Osteoblast (primary cell): ENCODE measurements around the gene RTEL1. TPM values are rescaled to one million over a fixed set of nuclear protein-coding genes. Genes with fewer than 3 reads are reported as not detected.

Experiments used
- DNase-seq: peaks from one replicate; pipeline ENCODE4 v3.0.0; 2011; ENCODE audit warnings: low spot score, mixed read lengths; ENCODE audit not compliant: insufficient read length; ENCODE audit errors: missing footprints
- H2AFZ ChIP-seq: 2 replicates; pipeline ENCODE4 v1.6.0; 2011; ENCODE audit warnings: mild to moderate bottlenecking, low read length
- H3K27ac ChIP-seq: 2 replicates; pipeline ENCODE4 v1.5.1; 2011; ENCODE audit warnings: mild to moderate bottlenecking, low read depth, low read length, moderate library complexity
- H3K27me3 ChIP-seq: 2 replicates; pipeline ENCODE4 v1.6.0; 2012; ENCODE audit warnings: mild to moderate bottlenecking, control low read depth, inconsistent platforms, low read length, moderate library complexity; ENCODE audit not compliant: insufficient read depth
- H3K36me3 ChIP-seq: 2 replicates; pipeline ENCODE4 v1.5.1; 2011; ENCODE audit warnings: mild to moderate bottlenecking, low read length, control low read depth, moderate library complexity; ENCODE audit not compliant: insufficient read depth
- H3K4me1 ChIP-seq: 2 replicates; pipeline ENCODE4 v1.5.1; 2011; ENCODE audit warnings: mild to moderate bottlenecking, low read length, control low read depth, moderate library complexity; ENCODE audit not compliant: insufficient read depth
- H3K4me2 ChIP-seq: 2 replicates; pipeline ENCODE4 v1.6.0; 2011; ENCODE audit warnings: mild to moderate bottlenecking, low read length; ENCODE audit not compliant: insufficient read depth
- H3K4me3 ChIP-seq: fragments of 200-600 bp; sonication (generic); 3 replicates; pipeline ENCODE4 v1.5.1; 2012; ENCODE audit warnings: mild to moderate bottlenecking, low read length, inconsistent platforms; ENCODE audit not compliant: insufficient read depth
- H3K79me2 ChIP-seq: 2 replicates; pipeline ENCODE4 v1.6.0; 2012; ENCODE audit warnings: mild to moderate bottlenecking, low read length, control low read depth, inconsistent platforms; ENCODE audit not compliant: insufficient read depth
- H3K9me3 ChIP-seq: 2 replicates; pipeline ENCODE4 v1.5.1; 2011; ENCODE audit warnings: low read depth, low read length, control low read depth
- H4K20me1 ChIP-seq: 2 replicates; pipeline ENCODE4 v1.6.0; 2012; ENCODE audit warnings: mild to moderate bottlenecking, low read length, control low read depth; ENCODE audit not compliant: insufficient read depth
- total RNA-seq: library from RNA; depleted of rRNA; stranded (reverse); fragments of >200 nt; gene quantifications from 2 replicates; pipeline ENCODE4 v1.2.3, GENCODE V29; 2012
- TF ChIP-seq, protein P1 (sequence below): IDR thresholded peaks from 2 replicates; pipeline ENCODE4 v1.5.1; 2011; ENCODE audit warnings: mild to moderate bottlenecking, low read depth, low read length, moderate library complexity; ENCODE audit errors: extremely low read depth

The RTEL1 gene
- total RNA-seq, 1 donor: 10.9 TPM

GRCh38 chr20:63635431-63636141 is 22.5 kb upstream of the RTEL1 start:
- DNase-seq: peak; percentile 34
- TF ChIP-seq, protein P1, sequence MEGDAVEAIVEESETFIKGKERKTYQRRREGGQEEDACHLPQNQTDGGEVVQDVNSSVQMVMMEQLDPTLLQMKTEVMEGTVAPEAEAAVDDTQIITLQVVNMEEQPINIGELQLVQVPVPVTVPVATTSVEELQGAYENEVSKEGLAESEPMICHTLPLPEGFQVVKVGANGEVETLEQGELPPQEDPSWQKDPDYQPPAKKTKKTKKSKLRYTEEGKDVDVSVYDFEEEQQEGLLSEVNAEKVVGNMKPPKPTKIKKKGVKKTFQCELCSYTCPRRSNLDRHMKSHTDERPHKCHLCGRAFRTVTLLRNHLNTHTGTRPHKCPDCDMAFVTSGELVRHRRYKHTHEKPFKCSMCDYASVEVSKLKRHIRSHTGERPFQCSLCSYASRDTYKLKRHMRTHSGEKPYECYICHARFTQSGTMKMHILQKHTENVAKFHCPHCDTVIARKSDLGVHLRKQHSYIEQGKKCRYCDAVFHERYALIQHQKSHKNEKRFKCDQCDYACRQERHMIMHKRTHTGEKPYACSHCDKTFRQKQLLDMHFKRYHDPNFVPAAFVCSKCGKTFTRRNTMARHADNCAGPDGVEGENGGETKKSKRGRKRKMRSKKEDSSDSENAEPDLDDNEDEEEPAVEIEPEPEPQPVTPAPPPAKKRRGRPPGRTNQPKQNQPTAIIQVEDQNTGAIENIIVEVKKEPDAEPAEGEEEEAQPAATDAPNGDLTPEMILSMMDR: no peak
- Histone ChIP-seq H2AFZ (no peak overlapping the region), H3K4me3 (no peak overlapping the region), H3K4me2 (no peak overlapping the region), H3K27me3 (no peaks in the 10 kb centered on the region), H3K36me3 (no peaks in the 10 kb centered on the region), H4K20me1 (no peaks in the 10 kb centered on the region), H3K79me2 (no peaks in the 10 kb centered on the region), H3K27ac (no peak overlapping the region), H3K4me1 (peaks cover 3% of the 10 kb centered on the region), H3K9me3 (no peaks in the 10 kb centered on the region)

DNA sequence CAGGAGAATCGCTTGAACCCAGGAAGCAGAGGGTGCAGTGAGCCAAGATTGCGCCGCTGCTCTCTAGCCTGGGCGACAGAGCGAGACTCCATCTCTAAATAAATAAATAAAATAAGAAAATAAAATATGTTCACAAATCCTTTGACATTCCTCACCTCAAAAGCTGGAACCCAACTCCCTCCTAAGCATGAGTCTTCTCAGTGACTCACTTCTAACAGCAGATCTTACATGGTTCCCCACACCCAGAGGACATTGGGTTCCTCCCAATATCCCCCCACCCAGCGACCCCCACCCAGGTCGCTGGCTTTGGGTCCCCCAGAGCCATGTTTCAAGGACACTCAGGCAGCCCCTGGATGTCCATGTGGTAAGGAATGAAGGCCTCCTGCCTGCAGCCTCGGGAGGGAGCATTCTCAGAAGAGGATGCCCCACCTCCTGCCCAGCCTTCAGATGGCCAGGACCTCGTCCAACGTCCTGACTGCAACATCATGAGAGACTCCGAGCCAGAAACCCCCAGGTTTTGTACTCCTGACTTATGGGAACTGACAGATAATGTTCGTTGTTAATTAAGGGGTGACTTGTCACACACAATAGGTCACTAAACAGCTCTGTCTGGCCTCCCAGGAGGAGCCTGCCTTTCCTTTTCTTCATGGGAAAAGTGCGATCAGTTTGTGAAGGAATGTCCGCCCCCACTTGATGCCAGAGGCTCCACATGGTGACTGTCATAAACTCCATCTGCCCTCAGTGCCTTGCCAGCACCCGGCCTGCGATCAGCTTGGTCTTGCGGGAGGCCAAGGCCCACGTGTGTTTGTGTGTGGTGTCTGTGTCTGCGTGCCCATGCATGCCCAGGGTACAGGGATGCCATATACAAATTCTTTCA is 21.1 kb upstream of the RTEL1 start:
- H3K36me3 ChIP-seq: no peaks in the 10 kb centered on the region
- H3K27ac ChIP-seq: no peak overlapping the region
- peaks cover 3% of the 10 kb centered on the region for H3K4me1 ChIP-seq
- no peaks in the 10 kb centered on the region for H4K20me1 ChIP-seq
- no peaks in the 10 kb centered on the region for H3K27me3 ChIP-seq
- TF ChIP-seq, protein P1: no peak
- H3K4me2 ChIP-seq: no peak overlapping the region
- peak; percentile 90 for DNase-seq
- H2AFZ ChIP-seq: peak overlapping the region; percentile 56
- no peak overlapping the region for H3K4me3 ChIP-seq
- H3K79me2 ChIP-seq: no peaks in the 10 kb centered on the region
- no peaks in the 10 kb centered on the region for H3K9me3 ChIP-seq

DNA sequence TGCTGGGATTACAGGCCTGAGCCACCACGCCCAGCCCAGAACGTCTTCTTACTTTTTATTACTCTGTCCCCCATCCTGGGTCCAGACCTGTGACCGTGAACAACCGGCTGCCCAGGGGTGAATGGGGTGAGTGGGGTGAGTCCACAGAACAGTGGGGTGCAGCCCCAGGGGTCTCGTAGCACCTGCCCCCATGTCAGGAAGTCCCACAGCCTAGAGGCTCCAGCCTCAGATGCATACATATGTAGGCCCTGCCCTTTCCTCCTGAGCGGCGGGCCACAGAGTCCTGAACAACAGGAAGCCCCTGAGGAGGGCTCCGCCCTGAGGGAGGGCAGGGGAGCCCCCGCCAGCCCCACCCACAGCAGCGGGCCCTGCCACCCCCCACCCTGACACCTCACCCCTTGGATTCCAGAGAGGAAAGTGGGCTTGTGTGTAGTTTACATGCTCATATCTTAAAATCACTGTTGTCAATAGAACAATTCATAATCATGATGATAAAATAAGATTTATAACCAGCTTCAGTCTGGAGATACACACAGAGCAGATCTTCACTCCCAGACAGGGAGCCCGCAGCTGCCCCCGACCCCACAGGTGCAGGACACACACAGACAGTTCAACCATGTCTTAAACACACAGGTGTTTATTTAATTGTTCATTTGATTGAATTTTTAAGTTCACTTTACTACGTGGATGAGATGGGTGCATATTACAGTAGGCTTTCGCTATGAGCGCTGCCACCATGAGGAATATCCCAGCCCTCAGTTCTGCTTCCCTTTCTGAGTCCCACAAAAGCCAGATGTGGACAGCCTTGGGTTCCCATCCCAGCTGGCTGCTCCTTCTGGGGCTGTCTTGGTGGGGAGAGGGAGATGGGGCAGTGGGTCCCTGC is 18.8 kb upstream of the RTEL1 start:
- H3K9me3 ChIP-seq: no peaks in the 10 kb centered on the region
- TF ChIP-seq, protein P1: no peak
- H3K36me3 ChIP-seq: no peaks in the 10 kb centered on the region
- H3K4me3 ChIP-seq: no peak overlapping the region
- H3K4me1 ChIP-seq: peaks cover 3% of the 10 kb centered on the region
- no peak overlapping the region for H2AFZ ChIP-seq
- no peak for DNase-seq
- H3K79me2 ChIP-seq: no peaks in the 10 kb centered on the region
- no peak overlapping the region for H3K27ac ChIP-seq
- no peaks in the 10 kb centered on the region for H4K20me1 ChIP-seq
- no peak overlapping the region for H3K4me2 ChIP-seq
- peaks cover 4% of the 10 kb centered on the region for H3K27me3 ChIP-seq
